Stimulated activated CD4-positive, alpha-beta T cell treated with anti-CD3 and anti-CD28 coated beads, Interleukin-1b, Interleukin-23, amount 100 ng/mL, for 24 hours (primary cell): ENCODE results near the gene XPO4.

Experiments
- DNase-seq, 4 experiments: peaks; one replicate each; pipeline ENCODE4 v3.0.0-alpha.2; 2020; ENCODE audit warnings: low read depth in 4 of 4, low spot score in 1 of 4

Gene XPO4

GRCh38 chr13:20831254-20831653 lies 71.3 kb downstream of the XPO4 start:
- no peak for DNase-seq

- peak in 2 of 4 experiments; percentile 7 for DNase-seq
Observed at GRCh38 chr13:20828539-20829364, 73.8 kb downstream of the XPO4 start.

GRCh38 chr13:20826843-20827560 lies 75.5 kb downstream of the XPO4 start:
- DNase-seq = no peak

- DNase-seq = no peak
Observed at GRCh38 chr13:20826301-20826700, 76.2 kb downstream of the XPO4 start.

- no peak for DNase-seq
Observed at GRCh38 chr13:20825477-20825875, 77.1 kb downstream of the XPO4 start.

- no peak for DNase-seq
Observed at GRCh38 chr13:20824762-20825476, 77.6 kb downstream of the XPO4 start.

GRCh38 chr13:20823071-20823470 lies 79.5 kb downstream of the XPO4 start:
- DNase-seq = no peak

GRCh38 chr13:20822406-20822805 lies 80.1 kb downstream of the XPO4 start:
- DNase-seq = no peak

GRCh38 chr13:20819715-20820114 lies 82.8 kb downstream of the XPO4 start:
- DNase-seq = no peak

GRCh38 chr13:20815464-20815863 lies 87.1 kb downstream of the XPO4 start:
- no peak for DNase-seq

GRCh38 chr13:20814224-20814910 lies 88.2 kb downstream of the XPO4 start:
- DNase-seq = no peak

- no peak for DNase-seq
Observed at GRCh38 chr13:20812890-20813289, 89.7 kb downstream of the XPO4 start.

- DNase-seq = no peak
Observed at GRCh38 chr13:20810808-20811207, 91.7 kb downstream of the XPO4 start.

- no peak for DNase-seq
Observed at GRCh38 chr13:20808874-20809273, 93.7 kb downstream of the XPO4 start.

GRCh38 chr13:20803180-20803965 lies 99.2 kb downstream of the XPO4 start:
- DNase-seq = no peak

- no peak for DNase-seq
Observed at GRCh38 chr13:20801707-20802106, 100.8 kb downstream of the XPO4 start.

GRCh38 chr13:20799726-20800416 lies 102.7 kb downstream of the XPO4 start:
- no peak for DNase-seq

GRCh38 chr13:20798027-20798426 lies 104.5 kb downstream of the XPO4 start:
- DNase-seq = no peak

- no peak for DNase-seq
Observed at GRCh38 chr13:20796791-20797508, 105.6 kb downstream of the XPO4 start.
